Islet precursor cell (in vitro differentiated cells): Measurements from ENCODE around the gene CSF3.

Source experiments
- DNase-seq: peaks from one replicate; pipeline ENCODE4 v3.0.0-alpha.2; 2018

The CSF3 gene

DNA sequence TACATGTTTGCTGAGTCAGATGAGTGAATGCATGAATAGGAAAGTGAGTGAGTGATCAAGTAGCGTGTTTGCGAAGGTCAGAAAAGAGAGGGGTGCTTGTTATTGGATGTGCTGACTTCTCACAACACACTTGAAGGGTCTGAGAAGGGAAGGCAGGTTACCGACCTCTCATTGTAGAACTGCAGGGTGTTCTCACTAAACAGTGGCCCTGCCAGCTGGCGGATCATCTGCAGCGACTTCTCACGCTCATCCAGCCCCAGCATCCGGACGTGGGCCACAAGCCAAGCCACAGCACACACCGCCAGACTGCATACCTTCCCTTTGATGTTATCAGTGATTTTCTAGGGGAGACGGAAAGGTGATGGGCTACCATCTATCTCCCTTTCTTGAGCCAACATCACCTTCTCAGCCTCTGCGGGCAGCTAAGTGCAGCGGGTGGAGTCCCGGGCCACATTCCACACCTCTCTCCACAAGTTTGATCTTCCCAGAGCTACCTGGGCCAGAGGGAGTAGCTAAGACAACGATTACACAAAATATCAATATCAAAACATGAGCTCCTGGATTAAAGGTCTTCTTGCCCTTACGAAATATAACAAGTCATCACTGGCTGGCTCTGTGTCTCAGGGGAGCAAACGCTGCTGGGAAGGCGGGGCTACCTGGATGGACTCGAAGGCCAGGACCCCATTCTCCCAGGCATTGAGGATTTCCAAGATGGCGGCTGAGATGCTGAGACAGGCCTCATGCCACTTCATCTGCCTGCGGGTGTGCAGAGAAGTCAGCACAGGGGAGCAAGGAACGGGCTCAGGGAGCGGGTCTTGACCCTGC lies 11.0 kb downstream of the CSF3 start:
- DNase-seq = no peak

DNA sequence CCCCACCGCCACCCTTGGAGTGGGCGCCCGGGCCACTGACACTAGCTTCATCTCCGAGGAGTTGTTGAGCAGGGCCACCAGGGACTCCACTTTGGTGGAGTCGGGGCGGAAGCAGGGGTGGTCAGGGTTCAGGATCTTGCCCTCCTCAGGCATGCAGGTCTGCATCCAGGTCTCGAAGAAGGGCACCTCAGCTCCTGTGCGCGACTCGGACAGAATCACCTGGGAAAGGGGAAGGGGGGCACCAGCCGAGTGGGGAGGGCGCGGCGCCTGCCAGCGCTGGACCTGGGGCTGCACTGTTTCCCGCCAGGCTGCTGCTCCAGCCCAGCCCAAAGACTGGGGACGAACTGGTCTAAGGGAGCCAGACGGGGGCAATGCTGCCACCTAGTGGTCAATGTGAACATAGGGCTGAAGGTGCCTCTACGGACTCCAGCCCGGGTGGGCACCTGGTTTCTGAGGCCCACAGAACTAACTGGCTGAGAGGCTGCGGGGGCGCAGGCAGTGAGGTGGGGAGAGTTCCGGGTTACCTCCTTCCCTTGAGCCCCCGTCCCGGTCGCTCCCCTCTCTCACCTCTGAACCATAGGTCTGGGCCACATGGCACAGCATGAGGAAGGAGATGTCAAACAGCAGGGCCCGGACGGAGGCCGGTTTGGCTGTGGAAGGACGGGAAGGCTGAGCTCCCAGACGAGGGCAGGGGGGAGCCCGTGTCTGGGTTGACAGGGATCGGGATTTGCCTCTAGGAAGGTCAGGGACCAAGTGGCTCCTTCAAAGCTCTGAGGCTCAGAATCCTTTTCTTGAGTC lies 11.8 kb downstream of the CSF3 start:
- peak; percentile 93 for DNase-seq

DNA sequence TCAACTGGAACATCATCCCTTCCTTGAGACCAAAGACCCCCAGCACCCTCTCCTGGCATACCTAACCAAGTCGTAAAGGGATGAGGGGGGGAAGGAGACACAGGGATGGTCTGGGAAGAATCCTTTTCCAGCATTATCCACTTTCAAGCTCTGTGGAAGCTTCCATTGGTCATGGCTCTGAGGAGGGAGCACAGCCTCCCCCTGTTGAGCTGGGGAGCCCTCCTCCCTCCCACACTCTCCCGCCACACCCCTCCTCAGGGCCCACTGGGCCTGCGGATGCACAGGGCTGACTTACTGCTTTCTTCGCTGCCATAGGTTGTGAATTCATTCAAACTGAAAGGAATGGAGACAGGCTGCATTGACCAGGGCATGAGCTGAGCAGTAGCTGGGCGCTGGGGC lies 12.4 kb downstream of the CSF3 start:
- no peak for DNase-seq

DNA sequence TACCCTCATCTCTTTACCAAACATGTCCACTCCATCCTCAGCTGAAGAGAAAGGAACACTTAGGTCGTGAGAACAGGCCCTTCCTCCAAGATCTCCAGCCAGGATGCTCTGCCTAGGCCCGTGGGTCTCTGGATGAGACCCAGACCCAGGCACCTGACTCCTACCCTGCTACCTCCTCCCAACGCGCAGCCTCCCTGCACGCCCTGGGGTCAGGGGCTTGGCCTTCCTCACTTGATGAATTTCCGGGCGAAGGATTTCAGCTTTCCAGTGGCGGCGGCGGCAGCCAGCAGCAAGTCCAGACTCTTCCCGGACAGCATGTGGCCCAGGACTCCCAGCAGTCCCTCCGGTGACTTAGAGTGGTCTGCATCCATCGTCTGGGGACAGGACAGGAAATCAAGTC lies 13.4 kb downstream of the CSF3 start:
- DNase-seq = no peak

DNA sequence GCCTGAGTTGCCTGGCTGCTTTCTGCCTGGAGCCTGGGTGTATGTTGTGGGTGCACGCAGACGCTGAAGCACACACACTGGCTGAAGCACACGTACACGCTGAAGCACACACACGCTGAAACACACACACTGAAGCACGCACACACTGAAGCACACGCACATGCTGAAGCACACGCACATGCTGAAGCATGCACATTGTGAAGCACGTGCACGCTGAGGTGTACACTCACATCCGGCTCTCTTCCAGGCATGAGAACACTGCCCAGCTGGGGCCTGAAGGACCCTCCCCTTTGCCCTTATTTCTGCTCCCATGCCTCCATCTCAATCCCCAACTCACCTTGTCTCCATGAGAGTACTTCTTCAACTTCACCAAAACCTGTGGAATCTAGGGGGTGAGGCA lies 16.5 kb downstream of the CSF3 start:
- DNase-seq = no peak

DNA sequence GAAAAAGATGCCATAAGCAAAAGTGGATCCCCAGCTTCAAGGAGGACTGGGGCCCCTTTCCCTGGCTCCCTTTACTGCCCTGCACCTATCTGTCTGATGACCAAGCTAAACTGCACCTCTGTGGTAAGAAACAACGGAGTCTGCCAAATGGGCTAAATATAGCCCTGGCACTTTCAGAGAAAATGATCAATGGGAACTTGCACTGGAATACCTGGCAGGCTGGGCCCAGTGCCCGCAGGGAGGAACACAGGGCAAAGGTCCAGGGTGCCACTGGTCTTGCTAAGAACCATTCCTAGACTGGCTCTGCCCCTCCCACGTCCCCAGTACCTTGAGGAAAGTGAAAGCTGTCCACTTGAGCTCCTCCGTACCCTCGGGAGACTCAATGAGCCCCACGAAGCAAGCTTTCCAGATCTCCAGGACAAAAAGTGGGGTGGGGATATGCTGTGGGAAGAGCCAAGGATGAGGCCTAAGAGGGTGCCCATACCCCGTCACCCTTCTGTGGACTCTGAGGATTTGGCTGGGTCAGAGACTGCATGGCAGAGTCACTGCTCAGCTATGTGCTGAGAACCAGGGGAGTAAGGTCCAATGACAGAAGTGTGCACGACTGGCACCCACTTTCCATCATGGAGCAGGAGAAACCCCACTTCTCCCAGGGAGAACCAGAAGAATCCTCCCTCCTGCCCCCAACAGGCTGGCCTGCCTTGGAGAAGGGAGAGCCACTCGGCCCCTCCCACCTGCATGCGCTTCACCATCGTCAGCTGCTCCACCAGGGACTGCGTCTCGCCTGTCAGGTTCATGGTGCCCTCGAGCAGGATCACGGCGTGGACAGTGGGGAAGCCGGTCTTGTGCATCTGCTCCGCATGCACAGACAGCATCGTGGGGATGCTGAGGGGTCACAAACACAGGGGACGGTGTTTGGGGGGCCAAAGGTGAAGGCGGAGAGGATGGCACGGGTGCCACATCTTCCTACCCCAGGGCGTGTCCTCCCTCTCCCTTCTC lies 17.4 kb downstream of the CSF3 start:
- no peak for DNase-seq

DNA sequence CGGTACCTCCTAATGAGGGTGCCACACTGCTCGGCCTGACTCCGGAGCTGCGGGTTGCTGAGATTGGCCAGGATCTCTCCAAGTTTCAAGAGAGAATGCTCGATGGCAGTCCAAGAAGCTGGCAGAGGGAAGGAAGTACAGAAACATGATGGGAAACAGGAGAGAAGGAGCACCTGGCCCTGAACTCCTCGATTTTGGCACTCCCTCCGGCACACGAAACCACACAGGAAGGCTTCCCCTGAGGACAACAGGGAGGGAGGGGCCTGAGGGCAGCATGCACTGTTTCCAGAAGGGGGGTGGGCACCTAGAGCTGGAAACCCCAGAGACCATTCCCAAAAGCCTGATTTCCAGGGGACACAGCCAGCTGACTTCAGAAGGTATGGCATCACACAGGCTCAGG lies 18.1 kb downstream of the CSF3 start:
- no peak for DNase-seq

DNA sequence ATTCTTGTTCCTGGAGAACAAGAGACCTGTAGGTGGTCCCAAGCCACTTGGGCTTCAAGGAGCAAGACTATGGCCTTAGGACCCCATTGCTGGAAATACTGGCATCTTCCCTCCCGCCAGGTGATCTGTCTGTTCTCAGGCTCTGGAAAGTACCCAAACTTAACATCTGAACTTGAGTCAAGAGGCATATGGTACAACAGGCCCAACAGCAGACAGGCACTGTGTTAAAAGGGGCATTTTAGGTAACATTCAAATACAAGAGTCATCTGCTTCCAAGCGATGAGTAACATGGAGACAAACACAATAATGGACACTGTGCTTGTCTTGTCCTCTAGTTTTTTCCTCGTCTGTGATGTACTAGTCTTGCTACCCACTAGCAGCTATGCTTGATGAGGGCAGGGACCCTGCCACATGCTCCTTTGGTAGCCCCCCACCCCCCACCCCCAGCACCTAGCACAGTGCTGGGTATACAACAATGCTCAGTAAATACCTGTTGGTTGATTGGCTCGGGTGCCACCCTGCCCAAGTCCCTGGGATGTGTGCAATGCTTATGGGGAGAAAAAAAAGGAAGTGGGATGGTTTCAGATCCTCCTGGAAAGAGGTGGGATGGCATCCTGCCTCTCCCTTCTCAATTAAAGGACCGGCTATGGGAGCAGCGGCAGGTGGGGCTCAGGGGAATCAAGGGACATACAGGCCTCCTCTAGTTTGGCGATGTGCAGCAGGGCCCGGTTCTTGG lies 19.4 kb downstream of the CSF3 start:
- DNase-seq = no peak

DNA sequence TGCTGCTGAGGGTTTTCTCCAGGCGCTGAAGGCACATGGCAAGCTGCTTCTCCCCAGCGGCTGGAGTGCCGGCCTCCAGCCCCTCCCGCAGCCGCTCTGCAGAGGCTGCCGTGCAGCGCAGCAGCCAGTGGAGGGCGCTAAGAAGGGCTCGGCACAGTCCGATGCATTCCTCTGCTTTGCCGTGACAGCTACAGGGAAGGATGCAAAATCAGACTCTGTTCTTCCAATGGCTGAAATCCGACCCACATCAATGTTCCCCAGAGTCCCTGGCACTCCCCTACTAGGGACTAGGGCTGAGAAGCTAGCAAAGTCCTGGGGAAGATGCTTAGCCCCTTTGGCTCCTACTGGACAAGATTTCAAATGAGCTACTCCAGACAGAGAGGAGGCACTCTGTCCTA lies 19.9 kb downstream of the CSF3 start:
- peak; percentile 91 for DNase-seq

DNA sequence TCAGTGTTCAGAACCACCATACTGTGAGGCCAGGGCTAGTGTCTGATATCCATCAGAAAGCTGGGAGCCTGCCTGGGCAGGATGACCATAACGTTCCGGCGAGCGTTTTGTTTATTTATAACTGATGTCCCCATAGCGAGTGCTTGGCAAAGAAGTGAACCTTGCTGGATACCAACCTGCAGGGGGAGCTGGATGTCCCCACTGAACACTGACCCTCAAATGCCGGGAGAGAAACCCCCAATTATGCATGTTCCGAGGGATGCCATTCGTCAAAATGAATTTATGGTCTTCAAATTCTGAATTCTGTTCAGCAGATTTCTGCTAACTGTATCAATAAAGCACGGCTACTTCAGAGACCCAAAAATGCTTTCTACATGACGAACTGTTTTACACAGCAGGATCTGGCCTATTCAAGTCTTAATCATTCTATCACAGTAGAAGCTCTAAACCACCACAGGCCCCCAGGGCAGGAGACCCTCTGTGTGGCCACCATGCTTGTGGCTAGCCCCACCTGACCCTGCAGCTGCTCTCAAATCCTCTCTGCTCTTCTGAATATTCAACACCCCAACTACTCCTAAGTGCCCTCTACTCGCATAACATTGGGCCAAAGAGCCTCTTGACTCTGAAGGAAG lies 23.8 kb downstream of the CSF3 start:
- peak; percentile 73 for DNase-seq

DNA sequence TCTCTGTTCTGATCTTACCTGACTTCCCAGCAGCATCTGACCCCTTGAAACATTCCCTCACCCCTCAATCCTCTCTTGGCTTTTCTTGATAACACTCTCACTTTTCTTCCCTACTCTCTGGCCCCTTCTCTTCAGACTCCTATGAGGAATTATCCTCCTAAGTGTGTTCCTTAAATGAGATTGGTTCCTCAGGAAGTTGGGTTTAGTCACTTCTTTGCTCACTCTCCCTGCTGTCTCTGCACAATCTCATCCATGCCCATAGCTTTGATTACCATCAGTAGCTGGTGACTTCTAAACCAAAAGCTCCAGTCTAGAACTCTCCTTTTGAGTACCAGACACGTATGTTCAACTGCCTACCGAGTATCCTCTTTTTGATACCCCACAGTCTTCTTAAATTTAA lies 26.0 kb downstream of the CSF3 start:
- DNase-seq = no peak

DNA sequence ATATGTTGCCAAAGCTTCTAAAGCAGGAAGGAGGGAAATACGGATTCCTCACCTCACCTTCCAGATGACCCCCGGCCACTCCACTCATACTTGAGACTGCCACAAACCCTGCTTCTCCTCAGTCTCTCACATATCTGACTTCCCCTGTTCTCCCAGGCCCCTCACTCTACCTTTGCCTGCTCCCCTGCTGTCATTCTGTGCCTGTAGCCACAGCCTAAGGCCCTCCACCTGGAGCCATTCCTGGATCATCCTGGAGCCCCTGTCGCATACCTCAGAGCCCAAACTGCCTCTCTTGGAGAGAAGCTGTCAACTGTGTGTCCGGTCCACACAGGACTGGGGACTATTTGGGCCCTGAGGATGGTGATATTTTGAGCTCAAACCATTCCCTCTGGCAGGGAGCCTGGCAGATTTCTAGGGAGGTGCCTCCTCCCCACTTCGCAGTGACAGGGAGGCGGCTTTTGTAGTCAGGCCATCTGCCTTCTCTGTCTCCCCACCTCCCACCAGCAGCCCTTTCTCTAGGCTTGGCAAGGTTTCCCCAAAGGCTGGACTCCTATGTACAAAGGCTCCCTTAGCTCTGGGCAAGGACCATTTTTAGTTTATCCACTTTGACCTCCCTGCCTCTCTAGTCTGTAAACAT lies 41.3 kb downstream of the CSF3 start:
- DNase-seq = no peak

DNA sequence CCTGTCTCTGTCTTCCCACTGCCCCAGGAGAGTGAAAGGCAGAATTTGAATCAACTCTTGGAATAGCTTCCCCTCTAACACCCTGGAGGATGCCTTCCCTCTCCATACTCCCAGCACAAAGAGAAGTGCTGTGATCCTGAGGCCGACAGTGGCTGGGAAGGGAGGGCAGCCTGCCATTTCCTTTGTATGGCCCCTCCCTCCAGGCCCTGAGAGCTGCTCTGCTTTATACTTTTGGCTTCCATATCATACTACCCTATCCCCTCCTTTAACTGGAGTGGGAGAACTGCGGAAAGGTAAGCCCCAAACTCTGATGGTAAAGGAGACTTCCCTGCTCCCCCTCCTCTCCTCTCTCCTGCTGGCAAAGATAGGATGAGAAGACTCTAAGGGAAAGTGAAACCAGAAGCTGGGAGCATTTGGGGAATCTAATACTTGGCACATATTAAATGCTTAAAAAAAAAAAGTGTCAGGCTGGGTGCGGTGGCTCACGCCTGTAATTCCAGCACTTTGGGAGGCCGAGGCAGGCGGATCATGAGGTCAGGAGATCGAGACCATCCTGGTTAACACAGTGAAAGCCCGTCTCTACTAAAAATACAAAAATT lies 43.0 kb downstream of the CSF3 start:
- DNase-seq = no peak

DNA sequence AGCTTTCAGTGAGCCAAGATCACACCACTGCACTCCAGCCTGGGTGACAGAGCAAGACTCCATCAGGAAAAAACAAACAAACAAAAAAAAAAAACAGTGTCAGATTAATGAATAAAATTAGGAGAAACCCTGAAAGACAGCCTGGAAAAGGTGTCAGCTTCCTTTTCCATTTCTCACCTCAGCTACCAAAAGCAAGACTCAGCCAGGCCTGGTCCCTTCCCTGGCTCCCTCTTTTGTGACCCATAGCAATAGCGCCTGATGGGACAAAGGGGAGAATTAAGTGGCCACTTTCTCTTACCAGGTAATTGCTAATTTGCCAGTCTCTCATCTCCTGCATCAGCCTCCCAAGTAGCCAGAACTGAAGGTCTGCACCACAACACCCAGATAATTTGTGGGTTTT lies 43.6 kb downstream of the CSF3 start:
- no peak for DNase-seq

DNA sequence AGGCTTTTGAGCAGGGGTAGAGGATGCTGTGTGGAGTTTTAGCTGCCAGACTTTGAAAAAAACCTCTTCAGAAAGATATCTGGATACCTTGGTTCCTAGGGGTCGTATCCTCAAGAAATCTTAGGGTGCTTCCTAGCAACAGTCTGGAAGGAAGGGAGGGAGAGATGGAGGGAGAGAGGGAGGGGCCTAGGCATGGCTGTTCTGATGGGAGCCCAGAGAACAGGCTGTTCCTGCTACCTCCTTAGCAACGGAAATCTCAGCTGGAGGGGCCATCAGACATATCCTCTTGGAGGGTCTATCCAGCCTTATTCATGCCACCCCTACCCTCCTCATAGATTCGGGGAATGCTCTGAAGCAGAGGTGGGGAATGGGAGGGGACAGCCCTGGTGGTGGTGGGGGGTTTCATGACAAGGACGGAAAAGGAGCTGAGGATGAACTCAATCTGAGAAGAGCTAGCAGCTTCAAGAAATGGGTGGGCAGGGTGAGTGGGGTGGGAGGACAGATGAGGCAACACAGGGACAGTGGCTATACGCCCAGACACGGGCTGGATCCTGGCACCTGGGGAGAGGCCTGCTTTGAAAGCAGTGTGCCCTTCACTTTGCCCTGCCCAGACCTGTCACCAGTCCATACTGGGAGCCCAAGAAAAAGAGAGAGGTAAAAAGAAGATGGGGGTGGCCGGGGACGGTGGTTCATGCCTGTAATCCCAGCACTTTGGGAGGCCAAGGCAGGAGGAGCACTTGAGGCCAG lies 44.7 kb downstream of the CSF3 start:
- DNase-seq = no peak

DNA sequence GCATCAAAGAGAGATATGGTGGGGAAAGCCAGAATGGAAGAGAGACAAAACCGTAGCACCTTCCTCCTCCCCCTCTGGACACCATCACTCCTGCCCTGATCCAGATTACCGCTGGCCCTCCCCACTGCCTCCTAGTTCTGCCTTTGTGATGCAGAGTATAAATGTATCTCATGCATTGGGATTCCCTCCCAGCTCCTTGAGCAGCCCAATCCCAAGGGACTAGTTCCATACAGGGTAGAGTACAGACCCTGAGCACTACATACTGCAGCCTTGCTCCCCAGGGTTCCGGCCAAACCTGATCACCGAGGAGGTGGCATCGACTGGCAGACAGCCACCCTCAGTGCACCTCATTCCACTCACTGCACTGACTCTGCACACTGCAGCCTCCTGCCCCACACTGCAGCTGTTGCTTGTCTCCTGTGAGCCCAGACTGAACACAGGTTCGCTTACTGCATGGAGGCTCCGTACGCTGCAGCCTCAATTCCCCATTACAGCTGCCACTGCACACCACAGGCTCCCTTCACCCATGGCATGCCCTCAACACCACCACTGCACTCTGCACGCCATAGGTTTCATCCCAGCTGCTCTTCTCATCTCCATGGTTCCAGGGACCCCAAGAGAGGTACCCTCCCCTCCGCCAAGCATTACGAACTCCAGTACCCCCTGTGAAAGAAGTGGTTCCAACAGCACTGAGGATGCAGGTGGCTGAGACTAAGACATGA lies 45.8 kb downstream of the CSF3 start:
- DNase-seq = peak; percentile 52

DNA sequence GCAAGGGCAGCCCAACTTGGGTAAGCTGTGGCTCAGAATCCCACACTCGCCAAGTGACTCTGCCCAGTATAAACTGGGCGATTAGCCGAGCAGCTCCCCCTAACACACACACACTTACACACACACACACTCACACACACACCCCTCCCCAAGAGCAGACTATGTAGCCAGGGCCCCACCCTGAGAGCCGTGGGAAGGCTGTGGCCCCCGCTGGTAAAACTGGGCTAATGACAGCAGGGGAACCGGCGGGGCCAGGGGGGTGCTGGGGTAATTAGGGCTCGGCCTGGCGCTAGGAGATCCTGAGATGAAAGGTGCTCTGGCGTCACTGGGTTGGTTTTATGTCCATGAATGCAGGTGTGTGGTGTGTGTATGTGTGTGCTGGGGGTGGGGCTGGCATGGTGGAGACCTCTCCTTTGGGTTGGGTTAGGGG lies 46.4 kb downstream of the CSF3 start:
- DNase-seq = peak; percentile 48

DNA sequence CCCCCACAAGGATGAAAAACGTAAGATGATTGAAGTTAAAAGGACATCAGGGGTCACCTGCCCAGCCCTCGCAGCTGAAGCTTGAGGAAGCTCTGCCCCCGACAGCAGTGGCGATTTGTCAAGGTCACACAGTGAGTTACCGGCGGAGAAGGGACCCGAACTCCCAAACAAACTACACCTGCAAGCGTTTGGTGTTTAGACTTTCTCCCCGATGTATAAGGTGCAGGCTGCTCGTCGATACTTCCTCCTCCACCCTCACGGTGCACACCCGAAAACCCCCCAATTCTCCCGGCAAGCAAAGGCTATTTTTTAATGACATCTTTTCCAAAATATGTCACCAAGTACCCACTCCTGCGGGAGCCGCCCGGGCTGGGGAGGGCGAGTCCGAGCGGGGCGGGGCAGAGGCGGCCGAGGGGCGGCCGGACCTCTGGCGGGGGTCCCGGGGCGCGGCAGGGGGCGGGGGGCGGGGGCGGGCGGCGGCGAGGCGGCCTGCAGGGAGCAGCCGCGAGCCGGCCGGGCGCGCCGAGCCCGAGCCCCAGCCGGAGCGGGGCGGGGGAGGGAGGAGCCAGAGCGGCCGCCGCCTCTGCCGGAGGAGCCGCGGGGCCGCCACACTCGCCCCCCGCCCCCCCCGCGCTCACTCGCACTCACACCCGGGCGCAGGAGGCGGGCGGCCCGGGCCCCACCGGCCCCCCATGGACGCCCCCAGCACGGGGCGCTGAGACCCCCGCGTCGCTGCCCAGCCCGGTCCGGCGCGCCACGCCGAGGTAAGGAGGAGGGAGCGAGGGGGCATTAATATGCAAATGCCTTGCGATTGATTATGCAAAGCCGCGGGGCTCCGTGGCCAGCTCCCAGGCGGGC lies 47.3 kb downstream of the CSF3 start, which contains the start of gene THRA:
THRA (plus strand) TSS at position 637 of the 858 bp plus-strand sequence. CDS start 11,524 bp downstream, outside the sequence.
- DNase-seq = peak; percentile 87
